ENCODE measurements around the gene IGFBPL1. TPM values are rescaled to one million over a fixed set of nuclear protein-coding genes. Genes with fewer than 3 reads are reported as not detected.

IGFBPL1 gene
- total and polyA plus RNA-seq, 10 of the 15 experiments (the other 5 are each of a cell fraction or from before 2014, with no cell fraction given), result 0.25 TPM; not detected in 9

DNA sequence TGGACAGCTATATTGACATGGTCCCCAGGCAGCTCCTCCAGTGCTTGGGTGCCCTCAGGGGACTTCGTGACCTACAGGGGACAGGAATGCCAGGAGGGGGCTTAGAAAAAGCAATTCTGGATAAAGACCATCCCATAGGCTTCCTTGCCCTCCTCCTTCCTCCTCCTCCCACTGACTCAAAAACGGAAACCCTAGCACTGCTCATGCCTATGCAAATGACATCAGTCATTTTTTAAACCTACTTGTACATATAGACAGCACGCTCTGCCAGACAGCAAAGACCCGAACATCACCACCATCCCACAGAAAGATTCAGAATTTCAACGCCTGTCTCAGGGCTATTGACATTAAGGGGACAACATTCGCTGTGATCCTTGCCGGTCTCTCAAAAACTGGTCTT lies 11.0 kb downstream of the IGFBPL1 start:
- H3K9ac ChIP-seq (ENCODE audit: control insufficient read depth, insufficient read depth, low read length), result no peak overlapping the region
- no TSS peak for BruUV-seq (replicated peaks)
- no peak overlapping the region for H3K27ac ChIP-seq (ENCODE audit: control insufficient read depth, insufficient read depth)
- H3K79me2 ChIP-seq (ENCODE audit: control insufficient read depth, insufficient read depth, low read length), result no peaks in the 10 kb centered on the region
- H4K20me1 ChIP-seq (ENCODE audit: control insufficient read depth, insufficient read depth), result no peaks in the 10 kb centered on the region
- intact Hi-C loops (cut with micrococcal nuclease; ENCODE audit: unreplicated experiment), result loop anchor here (5.0 kb wide), 1 partner anchor 49 kb away; no protein-coding TSS in a partner anchor
- ATAC-seq (peak; percentile 48; the same call in 2 of the 3 replicates), FAIRE-seq (no peak), DNase-seq (ENCODE audit: low read depth, low spot score) (no peak)
- in situ Hi-C loops (cut with MboI), result no loop called here
- no peaks in the 10 kb centered on the region for H3K9me3 ChIP-seq (replicated peaks; ENCODE audit: control insufficient read depth, insufficient read depth, low read length)
- H3K4me2 ChIP-seq (ENCODE audit: control insufficient read depth, insufficient read depth), result no peak overlapping the region
- H3K27me3 ChIP-seq (replicated peaks in 1 of 2; ENCODE audit: control insufficient read depth in 2 of 2, insufficient read depth in 2 of 2, low read length in 1 of 2), result no peaks in the 10 kb centered on the region; a peak in 2 of 4 replicates
- CTCF ChIA-PET, result no interaction called here
- WGBS (ENCODE audit: insufficient coverage, insufficient replicate concordance, low lambda C conversion rate, missing lambda C conversion rate), result 11% methylated on average over 7 of the region's 7 CpGs
- SMC1A ChIA-PET (ENCODE audit: uncharacterized antibody, unreplicated experiment), result interaction anchor here (1.3 kb wide), 1 partner anchor 41 kb away, joined by 3 read pairs; no protein-coding TSS in a partner anchor
- peaks cover 3% of the 10 kb centered on the region; the same call in 1 of the 2 replicates for H3K4me1 ChIP-seq (ENCODE audit: control insufficient read depth, insufficient read depth, low read length)
- RAD21 ChIA-PET (ENCODE audit: unreplicated experiment), result no interaction called here
- 0 out of 4 replicates have a peak, but pooled peaks of 1 of the 2 experiments have one; percentile 7 for TF ChIP-seq BHLHE40 (IDR thresholded peaks at IDR 0.05; ENCODE audit: borderline replicate concordance in 1 of 2, low read depth in 2 of 2, low read length in 1 of 2)
- TF ChIP-seq, protein P1, sequence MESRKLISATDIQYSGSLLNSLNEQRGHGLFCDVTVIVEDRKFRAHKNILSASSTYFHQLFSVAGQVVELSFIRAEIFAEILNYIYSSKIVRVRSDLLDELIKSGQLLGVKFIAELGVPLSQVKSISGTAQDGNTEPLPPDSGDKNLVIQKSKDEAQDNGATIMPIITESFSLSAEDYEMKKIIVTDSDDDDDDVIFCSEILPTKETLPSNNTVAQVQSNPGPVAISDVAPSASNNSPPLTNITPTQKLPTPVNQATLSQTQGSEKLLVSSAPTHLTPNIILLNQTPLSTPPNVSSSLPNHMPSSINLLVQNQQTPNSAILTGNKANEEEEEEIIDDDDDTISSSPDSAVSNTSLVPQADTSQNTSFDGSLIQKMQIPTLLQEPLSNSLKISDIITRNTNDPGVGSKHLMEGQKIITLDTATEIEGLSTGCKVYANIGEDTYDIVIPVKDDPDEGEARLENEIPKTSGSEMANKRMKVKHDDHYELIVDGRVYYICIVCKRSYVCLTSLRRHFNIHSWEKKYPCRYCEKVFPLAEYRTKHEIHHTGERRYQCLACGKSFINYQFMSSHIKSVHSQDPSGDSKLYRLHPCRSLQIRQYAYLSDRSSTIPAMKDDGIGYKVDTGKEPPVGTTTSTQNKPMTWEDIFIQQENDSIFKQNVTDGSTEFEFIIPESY (IDR thresholded peaks at IDR 0.05), result no peak
- no peak for TF ChIP-seq NFIC (IDR thresholded peaks at IDR 0.05; ENCODE audit: low read depth, low read length)
- TF ChIP-seq POU2F2 (IDR thresholded peaks at IDR 0.05; ENCODE audit: borderline replicate concordance, low read depth, low read length), result 0 out of 3 replicates have a peak, but pooled peaks have one; percentile 50
- TF ChIP-seq, protein P2, sequence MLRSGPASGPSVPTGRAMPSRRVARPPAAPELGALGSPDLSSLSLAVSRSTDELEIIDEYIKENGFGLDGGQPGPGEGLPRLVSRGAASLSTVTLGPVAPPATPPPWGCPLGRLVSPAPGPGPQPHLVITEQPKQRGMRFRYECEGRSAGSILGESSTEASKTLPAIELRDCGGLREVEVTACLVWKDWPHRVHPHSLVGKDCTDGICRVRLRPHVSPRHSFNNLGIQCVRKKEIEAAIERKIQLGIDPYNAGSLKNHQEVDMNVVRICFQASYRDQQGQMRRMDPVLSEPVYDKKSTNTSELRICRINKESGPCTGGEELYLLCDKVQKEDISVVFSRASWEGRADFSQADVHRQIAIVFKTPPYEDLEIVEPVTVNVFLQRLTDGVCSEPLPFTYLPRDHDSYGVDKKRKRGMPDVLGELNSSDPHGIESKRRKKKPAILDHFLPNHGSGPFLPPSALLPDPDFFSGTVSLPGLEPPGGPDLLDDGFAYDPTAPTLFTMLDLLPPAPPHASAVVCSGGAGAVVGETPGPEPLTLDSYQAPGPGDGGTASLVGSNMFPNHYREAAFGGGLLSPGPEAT (IDR thresholded peaks at IDR 0.05; ENCODE audit: low read depth), result no peak
- TF ChIP-seq, protein P3, sequence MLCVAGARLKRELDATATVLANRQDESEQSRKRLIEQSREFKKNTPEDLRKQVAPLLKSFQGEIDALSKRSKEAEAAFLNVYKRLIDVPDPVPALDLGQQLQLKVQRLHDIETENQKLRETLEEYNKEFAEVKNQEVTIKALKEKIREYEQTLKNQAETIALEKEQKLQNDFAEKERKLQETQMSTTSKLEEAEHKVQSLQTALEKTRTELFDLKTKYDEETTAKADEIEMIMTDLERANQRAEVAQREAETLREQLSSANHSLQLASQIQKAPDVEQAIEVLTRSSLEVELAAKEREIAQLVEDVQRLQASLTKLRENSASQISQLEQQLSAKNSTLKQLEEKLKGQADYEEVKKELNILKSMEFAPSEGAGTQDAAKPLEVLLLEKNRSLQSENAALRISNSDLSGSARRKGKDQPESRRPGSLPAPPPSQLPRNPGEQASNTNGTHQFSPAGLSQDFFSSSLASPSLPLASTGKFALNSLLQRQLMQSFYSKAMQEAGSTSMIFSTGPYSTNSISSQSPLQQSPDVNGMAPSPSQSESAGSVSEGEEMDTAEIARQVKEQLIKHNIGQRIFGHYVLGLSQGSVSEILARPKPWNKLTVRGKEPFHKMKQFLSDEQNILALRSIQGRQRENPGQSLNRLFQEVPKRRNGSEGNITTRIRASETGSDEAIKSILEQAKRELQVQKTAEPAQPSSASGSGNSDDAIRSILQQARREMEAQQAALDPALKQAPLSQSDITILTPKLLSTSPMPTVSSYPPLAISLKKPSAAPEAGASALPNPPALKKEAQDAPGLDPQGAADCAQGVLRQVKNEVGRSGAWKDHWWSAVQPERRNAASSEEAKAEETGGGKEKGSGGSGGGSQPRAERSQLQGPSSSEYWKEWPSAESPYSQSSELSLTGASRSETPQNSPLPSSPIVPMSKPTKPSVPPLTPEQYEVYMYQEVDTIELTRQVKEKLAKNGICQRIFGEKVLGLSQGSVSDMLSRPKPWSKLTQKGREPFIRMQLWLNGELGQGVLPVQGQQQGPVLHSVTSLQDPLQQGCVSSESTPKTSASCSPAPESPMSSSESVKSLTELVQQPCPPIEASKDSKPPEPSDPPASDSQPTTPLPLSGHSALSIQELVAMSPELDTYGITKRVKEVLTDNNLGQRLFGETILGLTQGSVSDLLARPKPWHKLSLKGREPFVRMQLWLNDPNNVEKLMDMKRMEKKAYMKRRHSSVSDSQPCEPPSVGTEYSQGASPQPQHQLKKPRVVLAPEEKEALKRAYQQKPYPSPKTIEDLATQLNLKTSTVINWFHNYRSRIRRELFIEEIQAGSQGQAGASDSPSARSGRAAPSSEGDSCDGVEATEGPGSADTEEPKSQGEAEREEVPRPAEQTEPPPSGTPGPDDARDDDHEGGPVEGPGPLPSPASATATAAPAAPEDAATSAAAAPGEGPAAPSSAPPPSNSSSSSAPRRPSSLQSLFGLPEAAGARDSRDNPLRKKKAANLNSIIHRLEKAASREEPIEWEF (IDR thresholded peaks at IDR 0.05; ENCODE audit: insufficient replicate concordance, low read depth, low read length), result no peak
- H3K4me3 ChIP-seq, result no peak overlapping the region
- H3K36me3 ChIP-seq (ENCODE audit: control insufficient read depth in 2 of 2, insufficient read depth in 2 of 2, low read length in 1 of 2), result no peaks in the 10 kb centered on the region
- POLR2A ChIA-PET, result no interaction called here
- H2AFZ ChIP-seq (ENCODE audit: control insufficient read depth, low read depth, low read length), result no peak overlapping the region
